Cardiac fibroblast (primary cell): ENCODE results near the gene SCYL3.

Experiments used
- DNase-seq, 2 donors: peaks; one replicate each; pipeline versions ENCODE4 v3.0.0 to v3.0.0-alpha.2; 2010; ENCODE audit warnings: low read depth in 2 of 2
- H3K4me3 ChIP-seq, 2 donors: replicated peaks in 1 of 2; 1 replicate in 1 of 2; 2 replicates in 1 of 2; pipeline ENCODE4 v1.5.1; 2011; ENCODE audit warnings: low read depth in 2 of 2, low read length in 2 of 2, mild to moderate bottlenecking in 2 of 2, moderate library complexity in 1 of 2
- TF ChIP-seq, protein P1 (sequence below): IDR thresholded peaks from one replicate; pipeline ENCODE4 v1.5.1; 2011; ENCODE audit warnings: low read depth, mild to moderate bottlenecking, low read length, inconsistent platforms

Gene SCYL3

GRCh38 chr1:169914531-169914930, 20.8 kb upstream of the SCYL3 start:
- peak; percentile 40 to 66 for DNase-seq
- TF ChIP-seq, protein P1, sequence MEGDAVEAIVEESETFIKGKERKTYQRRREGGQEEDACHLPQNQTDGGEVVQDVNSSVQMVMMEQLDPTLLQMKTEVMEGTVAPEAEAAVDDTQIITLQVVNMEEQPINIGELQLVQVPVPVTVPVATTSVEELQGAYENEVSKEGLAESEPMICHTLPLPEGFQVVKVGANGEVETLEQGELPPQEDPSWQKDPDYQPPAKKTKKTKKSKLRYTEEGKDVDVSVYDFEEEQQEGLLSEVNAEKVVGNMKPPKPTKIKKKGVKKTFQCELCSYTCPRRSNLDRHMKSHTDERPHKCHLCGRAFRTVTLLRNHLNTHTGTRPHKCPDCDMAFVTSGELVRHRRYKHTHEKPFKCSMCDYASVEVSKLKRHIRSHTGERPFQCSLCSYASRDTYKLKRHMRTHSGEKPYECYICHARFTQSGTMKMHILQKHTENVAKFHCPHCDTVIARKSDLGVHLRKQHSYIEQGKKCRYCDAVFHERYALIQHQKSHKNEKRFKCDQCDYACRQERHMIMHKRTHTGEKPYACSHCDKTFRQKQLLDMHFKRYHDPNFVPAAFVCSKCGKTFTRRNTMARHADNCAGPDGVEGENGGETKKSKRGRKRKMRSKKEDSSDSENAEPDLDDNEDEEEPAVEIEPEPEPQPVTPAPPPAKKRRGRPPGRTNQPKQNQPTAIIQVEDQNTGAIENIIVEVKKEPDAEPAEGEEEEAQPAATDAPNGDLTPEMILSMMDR: no peak
- H3K4me3 ChIP-seq: no peak overlapping the region

GRCh38 chr1:169909499-169909898, 15.8 kb upstream of the SCYL3 start:
- no peak for DNase-seq
- no peak overlapping the region for H3K4me3 ChIP-seq
- TF ChIP-seq, protein P1: no peak

- DNase-seq: peak; percentile 83 to 85
- TF ChIP-seq, protein P1: no peak
- no peak overlapping the region for H3K4me3 ChIP-seq
Measured at GRCh38 chr1:169906938-169907337, 13.2 kb upstream of the SCYL3 start.

GRCh38 chr1:169904834-169905233, 11.1 kb upstream of the SCYL3 start:
- no peak for DNase-seq
- TF ChIP-seq, protein P1: no peak
- H3K4me3 ChIP-seq: no peak overlapping the region

- no peak for DNase-seq
- TF ChIP-seq, protein P1: no peak
- H3K4me3 ChIP-seq: no peak overlapping the region
Measured at GRCh38 chr1:169902751-169903150, 9.1 kb upstream of the SCYL3 start.

DNA sequence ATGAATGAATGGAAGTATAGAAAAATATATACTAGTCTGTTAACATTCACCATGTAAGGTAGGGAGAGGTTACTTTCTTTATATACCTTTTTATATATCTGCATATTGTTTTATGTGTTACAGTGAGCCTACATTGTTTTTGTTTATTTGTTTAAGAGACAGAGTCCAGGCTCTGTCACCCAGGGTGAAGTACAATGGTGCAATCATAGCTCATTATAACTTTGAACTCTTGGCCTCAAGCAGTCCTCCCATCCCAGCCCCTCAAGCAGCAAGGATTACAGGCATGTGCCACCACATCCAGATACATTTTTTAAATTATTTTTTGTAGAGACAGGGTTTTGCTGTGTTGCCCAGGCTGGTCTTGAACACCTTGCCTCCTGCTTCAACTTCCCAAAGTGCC, 7.4 kb upstream of the SCYL3 start:
- no peak overlapping the region for H3K4me3 ChIP-seq
- TF ChIP-seq, protein P1: no peak
- DNase-seq: no peak

DNA sequence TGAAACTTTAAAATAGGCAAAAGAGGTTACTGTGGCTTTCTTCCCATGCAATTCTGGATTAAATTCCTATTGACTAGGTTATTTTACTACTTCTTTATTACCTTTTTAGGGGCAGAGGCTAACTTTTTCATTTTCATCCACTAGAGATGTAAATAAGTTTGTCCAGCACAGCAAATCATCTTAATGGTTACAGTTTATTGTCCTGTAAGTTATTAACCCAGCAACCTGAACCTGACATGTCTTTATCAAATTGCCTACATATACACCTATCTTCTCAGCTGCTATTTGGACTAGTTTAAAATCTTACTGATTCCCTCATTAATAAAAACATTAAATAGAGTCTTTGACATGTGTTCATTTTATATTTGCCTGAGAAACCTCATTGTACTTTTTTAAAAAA, 6.9 kb upstream of the SCYL3 start:
- no peak for DNase-seq
- TF ChIP-seq, protein P1: no peak
- no peak overlapping the region for H3K4me3 ChIP-seq
